ENCODE measurements around the gene RBMX.

RBMX gene

GRCh38 chrX:136856050-136856449 is 24.5 kb downstream of the RBMX start:
- H3K4me3 ChIP-seq (replicated peaks; ENCODE audit: low read depth, low read length), result no peak overlapping the region
- TF ChIP-seq CTCF (IDR thresholded peaks at IDR 0.05; ENCODE audit: low read length, missing control alignments), result no peak
- no peak for DNase-seq (ENCODE audit: low read depth)

GRCh38 chrX:136851526-136851925 is 29.0 kb downstream of the RBMX start:
- no peak overlapping the region for H3K4me3 ChIP-seq (replicated peaks; ENCODE audit: low read depth, low read length)
- no peak for TF ChIP-seq CTCF (IDR thresholded peaks at IDR 0.05; ENCODE audit: low read length, missing control alignments)
- DNase-seq (ENCODE audit: low read depth), result no peak

- no peak overlapping the region for H3K4me3 ChIP-seq (replicated peaks; ENCODE audit: low read depth, low read length)
- DNase-seq (ENCODE audit: low read depth), result peak; percentile 42
- TF ChIP-seq CTCF (IDR thresholded peaks at IDR 0.05; ENCODE audit: low read length, missing control alignments), result no peak
These were observed 29.9 kb downstream of the RBMX start for GRCh38 chrX:136850441-136851175.

GRCh38 chrX:136849395-136849794 is 31.1 kb downstream of the RBMX start:
- no peak overlapping the region for H3K4me3 ChIP-seq (replicated peaks; ENCODE audit: low read depth, low read length)
- no peak for TF ChIP-seq CTCF (IDR thresholded peaks at IDR 0.05; ENCODE audit: low read length, missing control alignments)
- no peak for DNase-seq (ENCODE audit: low read depth)

GRCh38 chrX:136847874-136848273 is 32.7 kb downstream of the RBMX start:
- DNase-seq (ENCODE audit: low read depth), result no peak
- H3K4me3 ChIP-seq (replicated peaks; ENCODE audit: low read depth, low read length), result no peak overlapping the region
- no peak for TF ChIP-seq CTCF (IDR thresholded peaks at IDR 0.05; ENCODE audit: low read length, missing control alignments)

GRCh38 chrX:136839196-136839595 is 41.3 kb downstream of the RBMX start:
- H3K4me3 ChIP-seq (replicated peaks; ENCODE audit: low read depth, low read length), result no peak overlapping the region
- no peak for DNase-seq (ENCODE audit: low read depth)
- no peak for TF ChIP-seq CTCF (IDR thresholded peaks at IDR 0.05; ENCODE audit: low read length, missing control alignments)

GRCh38 chrX:136835761-136836160 is 44.8 kb downstream of the RBMX start:
- no peak for TF ChIP-seq CTCF (IDR thresholded peaks at IDR 0.05; ENCODE audit: low read length, missing control alignments)
- no peak overlapping the region for H3K4me3 ChIP-seq (replicated peaks; ENCODE audit: low read depth, low read length)
- DNase-seq (ENCODE audit: low read depth), result no peak
